GM18873 (cell line): ENCODE results near the gene LRRC37A.
"Not testable (repeated sequence)": the region's sequence is repeated elsewhere in the genome, so short reads cannot be mapped to it uniquely, and the experiment has no call there.

Experiments
- ATAC-seq: cut with Tn5 transposase; IDR thresholded peaks from one replicate; pipeline ENCODE4 v1.9.1; 2021; ENCODE audit warnings: mild to moderate bottlenecking, moderate library complexity, moderate number of reproducible peaks; ENCODE audit not compliant: unreplicated experiment, low FRiP score

The LRRC37A gene

DNA sequence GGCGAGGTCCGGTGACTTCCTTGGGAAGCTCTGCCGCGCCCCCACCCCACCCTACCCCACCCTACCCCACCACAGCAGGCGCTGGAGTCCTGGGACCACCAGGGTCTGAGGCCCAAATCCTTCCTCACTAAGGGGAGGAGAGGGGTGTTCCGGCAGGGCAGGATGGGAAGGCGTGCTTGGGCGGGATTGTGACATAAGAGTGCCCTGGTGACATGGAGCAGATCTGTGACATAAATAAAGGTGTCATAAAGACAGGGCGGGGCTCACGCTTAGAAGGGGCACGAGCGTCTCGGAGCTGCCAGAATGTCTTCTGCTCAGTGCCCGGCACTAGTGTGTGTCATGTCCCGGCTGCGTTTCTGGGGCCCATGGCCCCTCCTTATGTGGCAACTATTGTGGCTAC, at the start of gene LRRC37A:
Gene LRRC37A (plus strand): TSS at position 301 of the 400 bp plus-strand sequence. CDS start 3 bp downstream, at position 304.
- not testable (repeated sequence) for ATAC-seq

DNA sequence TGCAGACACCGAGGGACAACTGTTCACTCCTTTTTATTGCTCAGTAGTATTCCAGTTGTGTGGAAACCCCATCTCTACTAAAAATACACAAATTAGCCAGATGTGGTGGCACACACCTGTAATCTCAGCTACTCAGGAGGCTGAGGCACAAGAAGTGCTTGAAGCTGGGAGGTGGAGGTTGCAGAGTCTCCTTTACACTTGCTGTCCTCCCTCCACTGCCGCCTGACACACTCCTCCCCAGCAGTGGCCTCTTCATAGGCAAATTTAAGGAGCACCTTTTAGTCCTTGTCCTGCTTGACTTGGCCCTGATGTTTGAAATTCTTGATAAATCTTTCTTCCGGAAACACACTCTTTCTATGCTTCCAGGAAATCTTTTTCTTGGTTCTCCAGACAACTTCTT, 45.8 kb upstream of the LRRC37A start:
- ATAC-seq, result not testable (repeated sequence)

DNA sequence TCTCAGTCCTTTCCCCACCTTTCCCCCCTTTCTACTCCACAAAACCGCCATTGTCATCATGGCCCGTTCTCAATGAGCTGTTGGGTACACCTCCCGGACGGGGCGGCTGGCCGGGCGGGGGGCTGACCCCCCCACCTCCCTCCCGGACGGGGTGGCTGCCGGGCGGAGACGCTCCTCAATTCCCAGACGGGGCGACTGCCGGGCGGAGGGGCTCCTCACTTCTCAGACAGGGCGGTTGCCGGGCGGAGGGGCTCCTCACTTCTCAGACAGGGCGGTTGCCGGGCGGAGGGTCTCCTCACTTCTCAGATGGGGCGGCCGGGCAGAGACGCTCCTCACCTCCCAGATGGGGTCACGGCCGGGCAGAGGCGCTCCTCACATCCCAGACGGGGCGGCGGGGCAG, 42.1 kb upstream of the LRRC37A start:
- not testable (repeated sequence) for ATAC-seq

DNA sequence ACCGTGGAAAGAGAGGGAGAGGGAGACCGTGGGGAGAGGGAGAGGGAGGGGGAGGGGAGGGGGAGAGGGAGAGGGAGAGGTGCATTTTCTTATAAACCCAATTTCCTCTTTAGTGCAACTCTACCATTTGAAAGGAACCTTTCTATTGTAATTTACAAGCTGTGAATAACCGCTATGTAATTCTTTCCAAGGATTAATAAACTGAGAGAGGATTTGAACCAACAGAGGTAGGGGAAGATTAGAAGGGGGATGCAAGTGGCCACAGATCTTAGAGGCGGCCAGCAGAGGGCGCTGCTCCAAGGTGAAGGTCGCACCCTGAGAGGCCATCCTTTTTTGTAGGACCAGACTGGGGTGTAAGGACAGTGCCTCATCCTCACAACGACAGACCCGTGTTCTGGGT, 41.2 kb upstream of the LRRC37A start:
- ATAC-seq, result not testable (repeated sequence)

DNA sequence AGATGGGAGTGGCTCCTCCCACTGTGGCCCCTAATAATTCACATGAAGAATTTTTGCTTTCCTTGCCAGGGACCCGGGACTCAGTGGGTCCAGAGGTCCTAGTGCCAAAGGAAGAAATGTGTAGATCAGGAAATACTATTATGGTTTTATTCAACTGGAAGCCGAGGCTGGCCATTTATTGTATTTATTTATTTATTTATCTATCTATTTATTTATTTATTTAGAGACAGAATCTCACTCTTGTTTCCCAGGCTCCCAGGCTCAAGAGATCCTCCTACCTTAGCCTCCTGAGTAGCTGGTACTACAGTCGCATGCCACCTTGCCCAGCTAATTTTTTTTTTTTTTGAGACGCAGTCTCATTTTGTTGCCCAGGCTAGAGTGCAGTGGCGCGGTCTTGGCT, 40.7 kb upstream of the LRRC37A start:
- not testable (repeated sequence) for ATAC-seq

DNA sequence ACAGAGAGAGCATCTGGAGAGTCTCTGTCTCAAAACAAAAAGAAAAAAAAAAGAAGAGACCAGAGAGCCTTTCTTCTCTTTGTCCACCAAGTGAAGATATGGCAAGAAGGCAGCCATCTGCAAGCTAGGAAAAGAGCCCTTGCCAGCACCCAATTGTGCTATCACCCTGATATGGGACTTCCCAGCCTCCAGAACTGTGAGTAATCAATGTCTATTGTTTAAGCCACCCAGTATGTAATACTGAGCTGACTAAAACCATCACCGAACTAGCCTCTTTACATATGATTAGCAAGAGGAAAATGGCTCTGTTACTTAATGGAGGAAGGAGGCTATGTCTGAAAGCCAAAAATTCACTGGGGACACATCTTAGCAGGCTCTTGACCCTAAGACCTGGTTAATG, 38.6 kb upstream of the LRRC37A start:
- not testable (repeated sequence) for ATAC-seq

DNA sequence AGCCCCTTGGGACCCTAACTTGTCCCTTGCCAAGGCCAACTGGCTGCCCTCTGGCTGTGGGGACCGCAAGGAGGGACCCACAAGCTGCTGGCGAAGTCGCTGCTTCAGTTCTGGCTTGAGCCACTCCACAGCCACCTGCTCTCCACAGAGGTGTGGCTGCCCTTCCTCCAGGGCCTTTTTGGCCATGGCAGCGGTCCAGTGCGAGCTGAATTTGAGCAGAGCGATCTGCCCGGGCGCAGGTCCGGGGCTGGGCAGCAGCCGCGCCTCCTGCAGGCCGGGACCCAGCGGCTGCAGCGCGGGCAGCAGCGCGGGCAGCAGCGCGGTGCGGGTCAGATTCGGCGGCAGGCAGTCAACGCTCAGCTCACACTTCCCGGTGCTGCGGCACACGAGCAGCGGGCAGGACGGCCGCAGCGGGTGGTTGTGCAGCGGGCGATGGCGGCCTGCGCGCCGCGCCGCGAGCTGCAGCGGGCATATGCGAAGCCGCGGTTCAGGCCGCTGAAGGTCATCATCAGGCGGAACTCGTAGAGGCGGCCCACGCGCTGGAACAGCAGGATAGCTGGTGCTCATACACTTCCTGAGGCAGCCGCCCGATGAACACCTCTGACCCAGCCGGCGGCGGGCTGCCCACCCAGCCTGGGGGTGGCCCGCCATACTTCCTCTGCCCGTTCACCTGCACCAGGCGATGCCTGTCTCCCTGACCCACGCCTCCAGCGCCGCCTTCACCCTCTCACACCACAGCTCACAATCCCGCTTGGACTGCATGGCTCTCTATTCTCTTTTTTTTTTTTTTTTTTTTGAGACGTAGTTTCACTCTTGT, 34.9 kb upstream of the LRRC37A start:
- ATAC-seq, result not testable (repeated sequence)

DNA sequence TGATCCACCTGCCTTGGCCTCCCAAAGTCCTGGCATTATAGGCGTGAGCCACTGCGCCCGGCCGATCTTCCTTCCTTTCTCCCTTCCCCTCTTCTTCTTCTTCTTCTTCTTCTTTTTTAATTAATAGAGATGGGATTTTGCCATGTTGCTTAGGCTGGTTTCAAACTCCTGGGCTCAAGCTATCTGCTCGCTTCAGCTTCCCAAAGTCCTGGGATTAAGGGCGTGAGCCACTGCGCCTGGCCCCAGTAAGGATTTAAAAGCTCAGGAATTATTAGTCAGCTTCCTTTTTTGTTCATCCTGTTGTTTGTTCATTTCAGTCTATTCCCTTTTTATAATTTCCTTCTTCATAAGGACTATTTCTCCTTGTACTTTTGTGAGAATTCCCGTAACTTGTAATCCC, 32.7 kb upstream of the LRRC37A start:
- ATAC-seq, result no peak

DNA sequence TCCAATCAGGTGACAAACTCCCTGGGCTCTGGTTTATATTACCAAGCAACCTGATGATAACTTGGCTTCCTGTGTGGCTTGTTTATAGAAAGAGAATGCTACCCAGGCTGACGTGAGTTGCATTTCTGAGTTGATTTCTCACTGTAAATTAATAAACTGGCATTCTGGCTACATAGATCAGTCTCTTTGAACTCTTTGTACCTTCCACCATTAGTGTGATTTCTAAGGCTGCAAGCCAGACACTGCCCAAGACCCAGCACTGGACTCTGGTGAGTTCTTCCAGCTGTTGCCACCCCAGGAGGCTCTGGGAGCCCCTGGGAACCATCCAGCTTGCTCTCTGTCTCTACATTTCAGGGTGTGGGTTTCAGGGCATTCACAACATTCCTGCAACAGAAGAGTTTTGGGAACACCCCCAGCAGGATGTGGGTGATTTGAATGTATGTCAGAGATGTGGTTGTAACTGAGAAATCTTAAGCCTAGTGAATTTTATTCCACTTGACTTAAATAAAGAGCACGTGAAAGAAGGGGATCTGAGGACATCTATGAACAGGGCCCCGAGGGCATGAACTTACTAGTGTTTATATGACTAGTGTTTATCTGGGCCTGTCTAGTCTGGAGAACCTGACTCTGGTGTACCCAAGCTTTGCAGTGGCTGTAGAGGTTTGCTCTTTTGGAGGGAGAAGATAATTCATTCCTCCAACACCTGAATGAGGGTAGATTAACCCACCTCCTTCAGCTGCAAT, 30.3 kb upstream of the LRRC37A start:
- no peak for ATAC-seq

DNA sequence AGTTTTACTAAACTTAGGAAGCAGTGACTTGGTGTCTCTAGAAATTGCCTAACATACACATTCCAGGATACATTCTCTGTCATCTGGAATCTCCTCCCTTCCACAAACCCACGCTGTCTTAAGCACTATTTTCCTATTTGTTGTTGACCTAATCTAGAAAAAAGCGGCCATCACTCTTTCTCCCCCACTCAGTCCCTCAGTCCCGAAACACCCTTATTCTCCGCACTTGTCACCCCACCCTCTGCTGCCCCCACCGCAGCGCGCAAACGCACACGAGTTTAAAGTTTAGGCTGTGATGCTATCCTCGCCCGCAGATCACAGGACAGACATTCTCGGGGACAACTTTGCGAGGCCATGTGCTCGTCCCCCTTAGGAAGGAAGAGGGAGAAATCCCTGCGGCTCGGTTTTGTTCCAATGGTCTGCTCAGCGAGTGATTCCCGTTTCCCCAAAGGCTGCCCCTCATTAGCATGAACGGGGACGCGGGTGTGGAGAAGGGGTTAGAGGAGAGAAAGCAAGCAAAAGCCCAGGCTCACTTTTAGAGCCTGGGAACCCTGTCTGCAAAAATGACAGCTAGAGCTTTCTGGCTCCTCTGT, 28.8 kb upstream of the LRRC37A start:
- not testable (repeated sequence) for ATAC-seq

DNA sequence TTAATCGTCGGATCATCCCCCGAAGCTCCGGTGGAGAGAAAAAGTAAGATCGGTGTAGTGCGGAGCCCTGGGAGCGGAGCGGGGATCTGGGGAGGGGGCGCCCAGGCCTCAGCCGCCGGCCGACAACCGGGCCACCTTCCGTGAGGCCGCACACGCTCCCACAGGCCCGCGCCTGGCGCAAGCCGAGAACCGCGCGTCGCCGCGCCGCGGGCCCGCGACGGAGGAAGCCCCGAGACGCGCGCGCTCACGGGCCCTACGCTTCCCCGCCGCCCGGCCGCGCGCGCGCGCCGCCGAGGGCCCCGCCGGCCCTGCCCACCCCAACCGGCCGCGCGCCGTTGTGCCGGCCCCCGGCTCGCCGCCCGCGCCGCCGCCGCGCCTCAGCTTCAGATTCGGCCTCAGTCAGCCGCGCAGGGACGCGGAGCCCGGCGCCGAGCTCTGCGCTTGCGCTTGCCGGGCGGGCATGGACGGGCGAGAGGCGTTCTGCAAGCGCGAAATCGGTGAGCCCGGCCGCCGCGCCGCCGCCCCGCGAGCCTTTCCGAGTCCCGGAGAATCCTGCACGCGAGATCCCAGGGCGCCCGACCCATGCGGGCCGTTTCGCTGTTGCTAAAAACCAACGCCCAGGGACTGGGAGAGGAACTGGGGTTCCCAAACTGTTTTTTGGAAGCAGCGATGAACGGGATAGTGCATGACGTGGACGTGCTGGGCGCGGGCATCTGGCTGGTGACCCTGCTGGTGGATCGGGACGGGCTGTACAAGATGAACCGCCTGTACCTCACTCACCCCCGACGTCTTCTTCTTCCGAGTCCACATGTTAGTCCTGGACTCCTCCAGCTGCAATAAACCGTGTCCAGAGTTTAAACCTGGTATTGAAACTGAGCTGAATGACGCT, 28.0 kb upstream of the LRRC37A start:
- peak; percentile 63 for ATAC-seq

DNA sequence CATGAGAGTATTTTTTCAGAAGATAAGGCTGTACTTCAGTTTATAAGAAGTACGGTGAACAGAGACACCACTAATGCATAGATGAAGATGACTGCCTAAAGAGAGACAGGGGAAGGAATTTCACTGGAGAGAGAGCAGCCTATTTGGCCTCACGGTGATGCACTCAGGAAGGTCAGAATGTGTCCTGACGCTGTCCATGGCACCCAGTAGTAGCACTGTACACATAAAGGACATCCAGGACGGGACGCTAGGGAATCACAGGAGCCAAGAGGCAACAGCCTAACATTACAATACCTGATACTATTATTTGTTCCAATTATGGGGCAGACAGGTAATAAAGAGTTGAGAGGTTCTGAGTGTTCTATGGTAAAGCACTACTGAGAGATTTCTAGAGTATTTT, 24.9 kb upstream of the LRRC37A start:
- no peak for ATAC-seq

DNA sequence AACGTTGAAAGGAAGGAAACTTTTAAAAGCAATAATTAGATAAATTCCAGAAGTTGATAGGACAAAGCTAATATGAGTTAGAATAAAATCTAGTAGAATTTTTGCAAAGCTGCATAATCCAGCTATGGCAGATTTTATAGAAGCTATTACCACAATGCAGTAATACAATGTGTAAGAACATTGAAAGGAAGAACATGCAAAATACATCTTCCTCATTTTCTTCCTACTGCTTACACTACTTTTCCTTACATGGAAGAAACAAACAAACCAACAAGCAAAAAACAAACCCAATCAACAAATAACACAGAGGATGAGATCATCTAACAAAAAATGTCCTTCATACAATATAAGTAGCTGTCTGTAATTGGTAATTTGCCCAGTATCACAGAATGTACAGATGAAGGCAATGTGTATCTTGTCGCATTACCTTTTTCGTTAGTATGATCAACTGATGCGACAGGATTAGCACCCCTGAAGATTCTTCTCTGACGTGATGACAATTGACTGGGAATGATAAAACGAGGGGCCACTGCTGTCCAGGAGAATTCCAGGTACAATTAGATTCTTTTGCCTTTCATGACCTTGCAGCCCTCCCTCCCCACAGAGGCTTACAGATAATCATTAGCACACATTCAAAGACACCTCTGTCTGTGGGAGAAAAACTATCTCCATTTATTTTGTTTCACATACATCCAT, 21.2 kb upstream of the LRRC37A start:
- ATAC-seq, result no peak

DNA sequence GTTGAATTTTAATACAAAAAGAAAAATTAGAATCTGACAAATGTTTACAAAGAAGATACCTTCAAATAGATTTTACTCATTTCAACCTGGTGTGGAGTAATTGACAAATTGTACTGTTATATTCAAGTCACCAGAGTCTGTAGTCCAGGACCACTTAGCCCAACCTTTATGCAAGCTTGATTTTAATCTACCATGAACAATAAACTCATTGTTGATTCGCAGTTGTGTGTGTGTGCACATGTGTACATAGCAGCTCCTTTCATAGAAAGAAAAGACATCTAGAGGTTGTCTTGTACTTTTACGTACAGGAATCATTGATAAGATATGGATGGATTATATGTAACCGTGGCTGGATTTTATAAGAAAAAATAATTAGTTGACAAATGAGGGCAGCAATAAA, 20.7 kb upstream of the LRRC37A start:
- ATAC-seq, result no peak

DNA sequence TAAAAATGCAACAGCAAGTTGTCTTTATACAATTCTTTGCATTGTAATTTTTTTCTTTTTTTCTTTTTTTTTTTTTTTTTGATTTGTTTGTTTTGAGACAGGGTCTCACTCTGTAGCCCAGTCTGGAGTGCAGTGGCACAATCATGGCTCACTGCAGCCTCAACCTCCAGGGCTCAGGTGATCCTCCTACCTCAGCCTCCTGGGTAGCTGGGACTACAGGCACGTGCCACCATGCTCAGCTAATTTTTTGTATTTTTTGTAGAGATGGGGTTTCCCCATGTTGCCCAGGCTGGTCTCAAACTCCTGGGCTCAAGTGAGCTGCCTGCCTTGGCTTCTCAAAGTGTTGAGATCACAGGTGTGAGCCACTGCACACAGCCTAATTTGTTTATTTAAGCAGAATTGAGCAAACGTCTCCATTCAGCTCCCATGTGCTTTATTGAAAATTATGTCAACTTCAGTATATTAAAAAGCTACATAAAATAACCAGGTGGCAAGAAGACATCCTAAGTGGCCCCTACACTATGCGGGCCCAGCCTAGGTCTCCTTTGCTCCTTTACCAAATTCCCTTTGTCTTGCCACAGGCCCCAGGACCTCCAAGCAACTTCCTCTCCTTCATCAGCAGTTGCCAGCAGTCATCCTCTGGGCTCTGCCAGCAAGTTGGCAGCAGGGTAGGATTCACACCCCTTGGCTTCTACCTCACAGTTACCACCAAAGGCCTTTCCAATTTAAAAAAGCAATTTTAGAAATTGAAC, 18.0 kb upstream of the LRRC37A start:
- not testable (repeated sequence) for ATAC-seq

DNA sequence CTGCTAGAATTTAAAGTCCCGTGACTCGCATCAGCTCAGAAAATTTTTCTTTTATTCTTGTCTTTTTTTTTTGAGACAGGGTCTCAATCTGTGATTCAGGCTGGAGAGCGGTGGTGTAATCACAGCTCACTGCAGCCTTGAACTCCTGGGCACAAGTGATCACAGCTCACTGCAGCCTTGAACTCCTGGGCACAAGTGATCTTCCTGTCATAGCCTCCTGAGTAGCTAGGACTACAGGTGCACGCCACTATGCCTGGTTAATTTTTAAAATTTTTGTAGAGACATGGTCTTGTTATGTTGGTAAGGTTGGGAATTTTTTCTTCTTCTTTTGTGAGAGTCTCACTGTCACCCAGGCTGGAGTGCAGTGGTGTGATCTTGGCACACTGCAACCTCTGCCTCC, 13.6 kb upstream of the LRRC37A start:
- not testable (repeated sequence) for ATAC-seq

DNA sequence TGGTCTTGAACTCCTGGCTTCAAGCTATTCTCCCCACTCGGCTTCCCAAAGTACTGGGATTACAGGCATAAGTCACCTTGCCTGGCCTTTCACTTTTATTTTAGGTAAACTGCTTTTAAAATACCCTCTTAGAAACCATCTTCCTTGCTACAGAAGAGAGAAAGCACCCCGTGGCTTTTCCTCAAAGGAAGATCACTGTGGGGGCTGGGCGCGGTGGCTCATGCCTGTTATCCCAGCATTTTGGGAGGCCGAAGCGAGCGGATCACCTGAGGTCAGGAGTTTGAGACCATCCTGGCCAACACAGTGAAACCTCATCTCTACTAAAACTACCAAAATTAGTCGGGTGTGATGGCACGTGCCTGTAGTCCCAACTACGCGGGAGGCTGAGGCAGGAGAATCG, 12.3 kb upstream of the LRRC37A start:
- not testable (repeated sequence) for ATAC-seq

DNA sequence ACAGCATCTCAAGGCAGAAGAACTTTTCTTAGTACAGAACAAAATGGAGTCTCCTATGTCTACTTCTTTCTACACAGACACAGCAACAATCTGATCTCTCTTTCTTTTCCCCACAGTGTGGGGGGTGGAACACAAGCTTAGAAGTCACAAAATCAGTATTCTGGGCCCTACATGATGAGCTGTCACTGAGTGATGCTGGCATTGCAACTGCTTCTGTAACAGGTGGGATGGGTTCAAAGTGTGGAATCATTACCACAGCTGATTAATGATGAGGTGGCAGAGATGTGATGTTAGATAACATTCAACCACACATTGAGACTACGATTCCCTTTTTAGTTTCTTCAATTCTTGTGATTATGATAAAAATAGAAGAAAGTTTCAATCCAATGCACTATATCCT, 10.5 kb upstream of the LRRC37A start:
- ATAC-seq, result not testable (repeated sequence)

DNA sequence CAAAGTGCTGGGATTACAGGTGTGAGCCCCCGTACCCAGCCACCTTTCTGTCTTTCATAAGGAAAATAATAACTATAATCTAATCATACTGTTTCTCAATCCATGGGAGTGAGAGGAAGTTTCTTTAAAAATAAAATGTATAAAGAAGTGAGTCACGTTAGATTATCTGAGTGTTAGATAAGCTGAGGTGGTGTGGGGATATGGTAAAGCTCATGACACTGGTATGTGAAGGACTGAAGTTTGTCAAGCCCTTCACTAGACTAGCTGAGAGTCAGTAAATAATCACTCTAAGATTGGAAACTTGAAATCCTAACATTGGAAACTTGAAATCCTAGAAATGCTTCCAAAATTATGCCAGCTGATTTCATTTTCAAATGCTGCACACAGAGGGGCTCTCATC, 9.4 kb upstream of the LRRC37A start:
- ATAC-seq, result not testable (repeated sequence)
